MCF 10A (cell line): ENCODE results near the gene AQP10. TPM values are rescaled to one million over a fixed set of nuclear protein-coding genes. Genes with fewer than 3 reads are reported as not detected.

ENCODE experiments used
- BruUV-seq: library from RNA; stranded (reverse); fragments of 400-500 nt; replicated peaks from 2 replicates; lab custom pipeline; 2021; lab: Mats Ljungman, UMichigan
- CTCF ChIA-PET: fragments of 300-600 bp; sonication (Branson Sonifier 250); formaldehyde crosslinking; extraction: SDS; loops from one replicate; lab custom pipeline; 2021; ENCODE audit warnings: antibody characterized with exemption, inconsistent platforms; lab: Yijun Ruan, JAX
- POLR2A ChIA-PET: fragments of 300-600, 350-650 bp; sonication (Branson Sonifier 250); formaldehyde crosslinking; extraction: SDS; loops from one replicate; lab custom pipeline; 2020; ENCODE audit warnings: antibody characterized with exemption, inconsistent platforms; lab: Yijun Ruan, JAX
- DNase-seq: peaks from one replicate; pipeline ENCODE4 v3.0.0-alpha.2; 2018; ENCODE audit not compliant: unreplicated experiment
- H3K27ac Mint-ChIP-seq: one replicate; pipeline ENCODE4 v1.8.0; 2022; ENCODE audit warnings: mild to moderate bottlenecking, low read depth, mixed read lengths; ENCODE audit not compliant: unreplicated experiment
- H3K27me3 Mint-ChIP-seq: one replicate; pipeline ENCODE4 v1.8.0; 2022; ENCODE audit warnings: mixed read lengths; ENCODE audit not compliant: insufficient read depth, unreplicated experiment
- H3K36me3 Mint-ChIP-seq: one replicate; pipeline ENCODE4 v1.8.0; 2022; ENCODE audit warnings: mild to moderate bottlenecking, moderate library complexity, mixed read lengths; ENCODE audit not compliant: insufficient read depth, unreplicated experiment
- H3K4me1 Mint-ChIP-seq: one replicate; pipeline ENCODE4 v1.8.0; 2022; ENCODE audit warnings: mixed read lengths; ENCODE audit not compliant: insufficient read depth, unreplicated experiment
- H3K4me3 Mint-ChIP-seq: one replicate; pipeline ENCODE4 v1.8.0; 2022; ENCODE audit warnings: mild to moderate bottlenecking, moderate library complexity, mixed read lengths; ENCODE audit not compliant: unreplicated experiment
- H3K9me3 Mint-ChIP-seq: one replicate; pipeline ENCODE4 v1.8.0; 2022; ENCODE audit warnings: mixed read lengths; ENCODE audit not compliant: unreplicated experiment
- CTCF ChIP-seq: fragments of 200-600 bp; IDR thresholded peaks from one replicate; pipeline ENCODE4 v1.8.0; 2022; ENCODE audit warnings: antibody characterized with exemption, mild to moderate bottlenecking; ENCODE audit not compliant: unreplicated experiment
- intact Hi-C: fragments of 100-400 bp; cut with micrococcal nuclease; formaldehyde crosslinking; loops from 2 replicates; pipeline ENCODE4 v1.14.1; 2022
- total RNA-seq: library from RNA; stranded (reverse); gene quantifications from 2 replicates; pipeline ENCODE4 v1.2.3, GENCODE V29; 2022

The AQP10 gene
- total RNA-seq, 1 experiment from 2014 or later, result not detected

GRCh38 chr1:154352581-154353459, 31.9 kb downstream of the AQP10 start:
- CTCF ChIA-PET, result interaction anchor here (0.6 to 2.0 kb wide), 5 partner anchors 17 to 136 kb away, joined by 3 to 14 read pairs (median 4); no protein-coding TSS in a partner anchor

GRCh38 chr1:154353460-154353904, 32.6 kb downstream of the AQP10 start:
- peak; percentile 57 for DNase-seq
- BruUV-seq, result no TSS peak
- peaks cover 19% of the 10 kb centered on the region for H3K4me1 Mint-ChIP-seq
- no peak overlapping the region for H3K4me3 Mint-ChIP-seq
- intact Hi-C loops, result loop anchor here (5.0 kb wide), 1 partner anchor 124 kb away; no protein-coding TSS in a partner anchor
- ChIA-PET CTCF (interaction anchor here (0.6 to 2.0 kb wide), 4 partner anchors 18 to 274 kb away, joined by 3 to 14 read pairs (median 3); no protein-coding TSS in a partner anchor), POLR2A (interaction anchor here (0.9 kb wide), 1 partner anchor 10 kb away, joined by 3 read pairs; no protein-coding TSS in a partner anchor)
- H3K27me3 Mint-ChIP-seq, result peaks cover 13% of the 10 kb centered on the region
- H3K36me3 Mint-ChIP-seq, result peaks cover 12% of the 10 kb centered on the region
- H3K27ac Mint-ChIP-seq, result no peak overlapping the region
- no peaks in the 10 kb centered on the region for H3K9me3 Mint-ChIP-seq
- TF ChIP-seq CTCF, result peak; percentile 16

More at GRCh38 chr1:154352581-154353459, 31.9 kb downstream of the AQP10 start:
- Mint-ChIP-seq H3K27me3 (peaks cover 13% of the 10 kb centered on the region), H3K27ac (no peak overlapping the region), H3K4me1 (peaks cover 19% of the 10 kb centered on the region), H3K4me3 (peak overlapping the region; percentile 12), H3K9me3 (no peaks in the 10 kb centered on the region), H3K36me3 (peaks cover 17% of the 10 kb centered on the region)
- intact Hi-C loops, result loop anchor here (5.0 kb wide), 1 partner anchor 124 kb away; no protein-coding TSS in a partner anchor
- DNase-seq, result no peak
- no peak for TF ChIP-seq CTCF
- no TSS peak for BruUV-seq
- POLR2A ChIA-PET, result interaction anchor here (0.6 to 1.1 kb wide), 4 partner anchors 9 to 15 kb away, joined by 3 read pairs; no protein-coding TSS in a partner anchor

GRCh38 chr1:154353966-154354365, 33.1 kb downstream of the AQP10 start:
- BruUV-seq, result no TSS peak
- H3K4me3 Mint-ChIP-seq, result no peak overlapping the region
- peaks cover 12% of the 10 kb centered on the region for H3K36me3 Mint-ChIP-seq
- intact Hi-C loops, result loop anchor here (5.0 kb wide), 1 partner anchor 123 kb away; no protein-coding TSS in a partner anchor
- ChIA-PET POLR2A (interaction anchor here (0.9 kb wide), 1 partner anchor 10 kb away, joined by 3 read pairs; no protein-coding TSS in a partner anchor), CTCF (interaction anchor here (0.6 to 2.0 kb wide), 4 partner anchors 8 to 275 kb away, joined by 3 to 14 read pairs (median 3); no protein-coding TSS in a partner anchor)
- no peak for DNase-seq
- peaks cover 13% of the 10 kb centered on the region for H3K27me3 Mint-ChIP-seq
- H3K27ac Mint-ChIP-seq, result no peak overlapping the region
- no peaks in the 10 kb centered on the region for H3K9me3 Mint-ChIP-seq
- TF ChIP-seq CTCF, result no peak
- peaks cover 19% of the 10 kb centered on the region for H3K4me1 Mint-ChIP-seq

GRCh38 chr1:154358519-154358918, 37.6 kb downstream of the AQP10 start:
- BruUV-seq, result no TSS peak

More at GRCh38 chr1:154358519-154358918, 37.6 kb downstream of the AQP10 start:
- Mint-ChIP-seq H3K9me3 (no peaks in the 10 kb centered on the region), H3K36me3 (no peaks in the 10 kb centered on the region), H3K4me3 (no peak overlapping the region), H3K27me3 (peaks cover under 1% of the 10 kb centered on the region), H3K4me1 (peaks cover 7% of the 10 kb centered on the region), H3K27ac (no peak overlapping the region)
- no peak for DNase-seq
- CTCF ChIA-PET, result interaction anchor here (0.6 to 1.5 kb wide), 2 partner anchors 12 to 36 kb away, joined by 4 to 5 read pairs; no protein-coding TSS in a partner anchor
- intact Hi-C loops, result no loop called here
- TF ChIP-seq CTCF, result no peak
- POLR2A ChIA-PET, result no interaction called here
